Cardiac fibroblast (primary cell): ENCODE data around the gene NCS1.

Experiments
- DNase-seq, 2 donors: peaks; one replicate each; pipeline versions ENCODE4 v3.0.0 to v3.0.0-alpha.2; 2010; ENCODE audit warnings: low read depth in 2 of 2
- H3K4me3 ChIP-seq, 2 donors: replicated peaks in 1 of 2; 1 replicate in 1 of 2; 2 replicates in 1 of 2; pipeline ENCODE4 v1.5.1; 2011; ENCODE audit warnings: low read depth in 2 of 2, low read length in 2 of 2, mild to moderate bottlenecking in 2 of 2, moderate library complexity in 1 of 2
- CTCF ChIP-seq: IDR thresholded peaks from one replicate; pipeline ENCODE4 v1.5.1; 2011; ENCODE audit warnings: low read depth, mild to moderate bottlenecking, low read length, inconsistent platforms

Gene NCS1

GRCh38 chr9:130129432-130130061 is 42.7 kb upstream of the NCS1 start:
- no peak for DNase-seq
- no peak for TF ChIP-seq CTCF
- no peak overlapping the region for H3K4me3 ChIP-seq

GRCh38 chr9:130132746-130133145 is 39.5 kb upstream of the NCS1 start:
- TF ChIP-seq CTCF: no peak
- no peak overlapping the region for H3K4me3 ChIP-seq
- DNase-seq: no peak

- DNase-seq: no peak
- no peak for TF ChIP-seq CTCF
- no peak overlapping the region for H3K4me3 ChIP-seq
Observed at GRCh38 chr9:130137081-130137640, 35.0 kb upstream of the NCS1 start.

- TF ChIP-seq CTCF: no peak
- DNase-seq: peak in 1 of 2 donors; percentile 44
- H3K4me3 ChIP-seq: no peak overlapping the region
Observed at GRCh38 chr9:130137641-130138081, 34.5 kb upstream of the NCS1 start.

- TF ChIP-seq CTCF: no peak
- DNase-seq: peak; percentile 88 to 97
- H3K4me3 ChIP-seq: no peak overlapping the region
Observed at GRCh38 chr9:130138171-130138653, 34.0 kb upstream of the NCS1 start.

GRCh38 chr9:130138791-130139190 is 33.4 kb upstream of the NCS1 start:
- no peak overlapping the region for H3K4me3 ChIP-seq
- no peak for TF ChIP-seq CTCF
- DNase-seq: peak; percentile 96 to 97
